IMR-90 (cell line): ENCODE measurements around the gene KIF13A. TPM values are rescaled to one million over a fixed set of nuclear protein-coding genes. Genes with fewer than 3 reads are reported as not detected.

ENCODE experiments used
- ATAC-seq: fragments of 200-7000 bp; cut with Tn5 transposase; 2 replicates; pipeline ENCODE4 v1.9.1; 2020; ENCODE audit warnings: low read depth, mild to moderate bottlenecking, moderate library complexity
- BruUV-seq: library from RNA; stranded (reverse); fragments of 400-500 nt; replicated peaks from 2 replicates; lab custom pipeline; 2021; lab: Mats Ljungman, UMichigan
- CTCF ChIA-PET: fragments of 300-600 bp; formaldehyde crosslinking; extraction: SDS; loops from one replicate; lab custom pipeline; 2021; ENCODE audit warnings: antibody characterized with exemption; lab: Yijun Ruan, JAX
- POLR2A ChIA-PET: fragments of 300-600 bp; sonication (Branson Sonifier 250); formaldehyde crosslinking; loops from one replicate; lab custom pipeline; 2022; ENCODE audit warnings: antibody characterized with exemption; ENCODE audit not compliant: unreplicated experiment; lab: Charles Lee
- DNase-seq: peaks from one replicate; pipeline ENCODE4 v3.0.0; 2013
- H2AFZ ChIP-seq: replicated peaks from 2 replicates; pipeline ENCODE3; 2013; ENCODE audit warnings: low read length, mild to moderate bottlenecking; ENCODE audit not compliant: poor library complexity
- H2AK5ac ChIP-seq: 2 replicates; pipeline ENCODE4 v1.6.1; 2013; ENCODE audit warnings: low read depth, low read length, inconsistent platforms
- H2AK9ac ChIP-seq: replicated peaks from 2 replicates; pipeline ENCODE3; 2013; ENCODE audit warnings: mild to moderate bottlenecking, low read depth, low read length, moderate library complexity; ENCODE audit not compliant: poor library complexity
- H2BK120ac ChIP-seq: 2 replicates; pipeline ENCODE4 v1.6.1; 2013; ENCODE audit warnings: low read depth, low read length, inconsistent platforms
- H2BK15ac ChIP-seq: 3 replicates; pipeline ENCODE4 v1.6.1; 2013; ENCODE audit warnings: low read depth, low read length, inconsistent platforms
- H2BK20ac ChIP-seq: 2 replicates; pipeline ENCODE4 v1.6.1; 2013; ENCODE audit warnings: low read depth, mild to moderate bottlenecking, inconsistent platforms, low read length, moderate library complexity
- H2BK5ac ChIP-seq: 2 replicates; pipeline ENCODE4 v1.6.1; 2013; ENCODE audit warnings: mild to moderate bottlenecking, low read depth, low read length, inconsistent platforms; ENCODE audit not compliant: poor library complexity, severe bottlenecking
- H3K14ac ChIP-seq: replicated peaks from 2 replicates; pipeline ENCODE4 v1.6.1; 2013; ENCODE audit warnings: low read depth, low read length, inconsistent platforms
- H3K18ac ChIP-seq: 2 replicates; pipeline ENCODE4 v1.6.1; 2013; ENCODE audit warnings: low read depth, low read length, control low read depth
- H3K23ac ChIP-seq: 2 replicates; pipeline ENCODE4 v1.6.1; 2013; ENCODE audit warnings: low read depth, low read length, inconsistent platforms
- H3K27ac ChIP-seq: 2 replicates; pipeline ENCODE4 v1.5.1; 2013; ENCODE audit warnings: mild to moderate bottlenecking, control low read depth, low read length; ENCODE audit not compliant: insufficient read depth
- H3K27me3 ChIP-seq: 2 replicates; pipeline ENCODE4 v1.6.1; 2013; ENCODE audit warnings: low read length; ENCODE audit not compliant: control insufficient read depth, insufficient read depth
- H3K36me3 ChIP-seq: 2 replicates; pipeline ENCODE4 v1.6.1; 2013; ENCODE audit warnings: low read length, mixed read lengths; ENCODE audit not compliant: control insufficient read depth, insufficient read depth
- H3K4ac ChIP-seq: 2 replicates; pipeline ENCODE4 v1.6.1; 2013; ENCODE audit warnings: low read depth, low read length, inconsistent platforms
- H3K4me1 ChIP-seq: 2 replicates; pipeline ENCODE4 v1.6.1; 2013; ENCODE audit warnings: low read length, mixed read lengths; ENCODE audit not compliant: control insufficient read depth, insufficient read depth
- H3K4me2 ChIP-seq: 2 replicates; pipeline ENCODE4 v1.6.1; 2013; ENCODE audit warnings: low read depth, mild to moderate bottlenecking, control low read depth, low read length, moderate library complexity
- H3K4me3 ChIP-seq: 2 replicates; pipeline ENCODE4 v1.5.1; 2013; ENCODE audit warnings: low read depth, mild to moderate bottlenecking, control low read depth, low read length, moderate library complexity; ENCODE audit not compliant: insufficient read depth
- H3K56ac ChIP-seq: 2 replicates; pipeline ENCODE4 v1.6.1; 2013; ENCODE audit warnings: low read length, inconsistent platforms; ENCODE audit not compliant: insufficient read depth; ENCODE audit errors: extremely low read depth
- H3K79me1 ChIP-seq, 2 experiments: 2 replicates each; pipeline ENCODE4 v1.6.1; 2013; ENCODE audit warnings: low read length in 2 of 2, inconsistent platforms in 1 of 2, low read depth in 1 of 2
- H3K9ac ChIP-seq: 2 replicates; pipeline ENCODE4 v1.6.1; 2013; ENCODE audit warnings: low read depth, low read length, control low read depth
- H3K9me1 ChIP-seq: 2 replicates; pipeline ENCODE4 v1.6.1; 2013; ENCODE audit warnings: low read length, inconsistent platforms; ENCODE audit not compliant: insufficient read depth
- H3K9me3 ChIP-seq: 2 replicates; pipeline ENCODE4 v1.6.1; 2013; ENCODE audit warnings: low read length; ENCODE audit not compliant: control insufficient read depth, insufficient read depth
- H4K20me1 ChIP-seq: 2 replicates; pipeline ENCODE4 v1.6.1; 2013; ENCODE audit warnings: low read length, inconsistent platforms; ENCODE audit not compliant: insufficient read depth
- H4K5ac ChIP-seq: 2 replicates; pipeline ENCODE4 v1.6.1; 2013; ENCODE audit warnings: mild to moderate bottlenecking, low read depth, low read length, control low read depth
- H4K8ac ChIP-seq, 2 experiments: 2 replicates each; pipeline ENCODE4 v1.6.1; 2013; ENCODE audit warnings: low read depth in 2 of 2, low read length in 2 of 2, control low read depth in 1 of 2, inconsistent platforms in 1 of 2
- H4K91ac ChIP-seq: 2 replicates; pipeline ENCODE4 v1.6.1; 2013; ENCODE audit warnings: low read depth, low read length, inconsistent platforms; ENCODE audit not compliant: insufficient read depth
- CEBPB ChIP-seq: IDR thresholded peaks from 2 replicates; pipeline ENCODE4 v1.6.1; 2012; ENCODE audit warnings: low read depth, low read length, improper control_type of control experiment
- CHD1 ChIP-seq: IDR thresholded peaks from 2 replicates; pipeline ENCODE4 v1.6.1; 2012; ENCODE audit warnings: low read depth, low read length, improper control_type of control experiment
- MAFK ChIP-seq: IDR thresholded peaks from 2 replicates; pipeline ENCODE4 v1.6.1; 2012; ENCODE audit warnings: low read depth, low read length, improper control_type of control experiment
- NFE2L2 ChIP-seq: fragments of 150-350 bp; IDR thresholded peaks from 2 replicates; pipeline ENCODE4 v1.6.1; 2016; ENCODE audit warnings: low read depth, mild to moderate bottlenecking, low read length
- RAD21 ChIP-seq: IDR thresholded peaks from 2 replicates; pipeline ENCODE4 v1.6.1; 2012; ENCODE audit warnings: low read length, improper control_type of control experiment
- WGBS, 2 experiments: methylation state at CpG; one replicate each; pipeline versions ENCODE4 v1.1.5 to v1.1.7; 2013; ENCODE audit warnings: missing lambda C conversion rate in 2 of 2; ENCODE audit not compliant: insufficient read length in 1 of 2; ENCODE audit errors: extremely low coverage in 2 of 2; 5-methylcytosine and 5-hydroxymethylcytosine counted together
- dilution Hi-C: fragments of 300-500 bp; cut with HindIII; formaldehyde crosslinking; loops from one replicate; pipeline ENCODE4 v1.14.3; 2018; ENCODE audit warnings: low sequenced_read_pairs; ENCODE audit not compliant: unreplicated experiment
- in situ Hi-C: fragments of 300-500 bp; cut with MboI; formaldehyde crosslinking; loops from 3 replicates; pipeline ENCODE4 v1.14.3; 2019; ENCODE audit warnings: low sequenced_read_pairs, inconsistent platforms, mixed read lengths
- intact Hi-C: fragments of 100-400 bp; cut with micrococcal nuclease; formaldehyde crosslinking; loops from 2 replicates; pipeline ENCODE4 v1.10.0; 2022
- polyA plus RNA-seq, 3 experiments: library from polyadenylated mRNA; depleted of rRNA; stranded (reverse); fragments of >200 nt; gene quantifications; 2 replicates each; pipeline ENCODE4 v1.2.3, GENCODE V29; 2012; ENCODE audit warnings: low replicate concordance in 1 of 3
- total RNA-seq: library from RNA; depleted of rRNA; stranded (reverse); fragments of >200 nt; gene quantifications from 2 replicates; pipeline ENCODE4 v1.2.3, GENCODE V29; 2012

Gene KIF13A
- total and polyA plus RNA-seq, 2 of the 4 experiments (the other 2 are of a cell fraction): 23.3 to 51.8 TPM

DNA sequence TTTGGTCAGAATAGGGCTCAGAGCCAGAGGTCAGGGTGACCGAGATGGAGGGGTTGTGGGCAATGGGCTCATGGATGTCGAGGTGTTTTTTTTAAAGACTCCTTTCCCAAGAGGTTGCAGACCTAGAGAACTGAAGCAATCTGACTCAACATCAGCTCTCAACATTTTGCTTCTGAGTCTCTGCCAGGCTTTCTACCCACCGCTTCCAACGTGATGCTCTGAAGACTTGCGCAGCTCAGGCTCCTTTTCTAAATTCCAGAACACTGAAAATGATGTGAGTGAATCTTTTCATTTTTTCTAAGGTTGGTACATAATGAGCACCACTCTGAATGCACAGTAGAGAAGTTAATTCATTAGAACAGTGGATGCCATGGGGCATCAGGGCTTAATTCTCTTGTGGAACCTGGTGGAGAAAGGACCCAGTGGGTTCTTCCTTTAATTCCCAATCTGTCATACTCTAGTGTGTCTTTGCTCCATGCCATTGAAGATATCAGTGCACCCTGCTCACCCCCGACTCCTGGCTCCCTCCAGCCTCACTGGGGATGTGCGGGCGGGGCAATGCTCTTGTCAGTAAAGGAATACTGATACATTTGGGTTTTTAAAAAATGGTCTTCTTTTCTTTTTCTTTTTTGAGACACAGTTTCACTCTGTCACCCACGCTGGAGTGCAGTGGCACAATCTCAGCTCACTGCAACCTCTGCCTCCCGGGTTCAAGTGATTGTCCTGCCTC is 17.0 kb upstream of the KIF13A start (continued):
- TF ChIP-seq CHD1: no peak

DNA sequence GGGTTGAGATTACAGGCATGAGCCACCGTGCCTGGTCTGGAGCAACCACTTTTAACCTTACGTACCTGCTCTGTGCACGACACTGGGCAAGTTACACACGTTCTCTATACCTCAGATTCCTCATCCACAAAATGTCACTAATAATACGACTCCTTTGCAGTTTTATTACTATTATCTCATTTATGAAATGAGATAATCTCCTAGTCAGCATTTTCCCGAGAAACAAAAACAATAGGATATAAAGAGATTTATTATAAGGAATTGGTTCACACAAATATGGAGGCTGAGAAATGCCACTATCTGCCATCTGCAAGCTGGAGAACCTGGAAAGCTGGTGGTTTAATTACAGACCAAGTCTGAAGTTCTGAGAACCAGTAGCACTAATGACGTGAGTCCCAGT is 12.0 kb upstream of the KIF13A start:
- no TSS peak for BruUV-seq
- H3K18ac ChIP-seq: no peak overlapping the region

More for the DNA sequence above, 12.0 kb upstream of the KIF13A start:
- no peak overlapping the region for H3K27ac ChIP-seq
- ChIA-PET POLR2A (no interaction called here), CTCF (no interaction called here)
- no peak overlapping the region for H2BK20ac ChIP-seq
- H2BK5ac ChIP-seq: no peak overlapping the region
- H4K20me1 ChIP-seq: no peaks in the 10 kb centered on the region
- H2AK9ac ChIP-seq: no peak overlapping the region
- H3K23ac ChIP-seq: no peak overlapping the region
- no peaks in the 10 kb centered on the region for H3K9me3 ChIP-seq
- 100% methylated on average over 2 of the region's 7 CpGs; no CpG with 5 or more reads in 1 of the 2 experiments for WGBS, 2 experiments
- no peak for TF ChIP-seq NFE2L2
- no peak for TF ChIP-seq RAD21
- peak; percentile 84 for TF ChIP-seq MAFK
- no peak for TF ChIP-seq CEBPB
- H4K91ac ChIP-seq: no peak overlapping the region
- H3K56ac ChIP-seq: no peak overlapping the region
- H3K79me1 ChIP-seq: no peaks in the 10 kb centered on the region
- no peak overlapping the region for H3K4ac ChIP-seq
- H3K4me2 ChIP-seq: no peak overlapping the region
- no peak overlapping the region for H3K9ac ChIP-seq
- no peak overlapping the region for H3K14ac ChIP-seq
- H2BK120ac ChIP-seq: no peak overlapping the region
- H3K36me3 ChIP-seq: no peaks in the 10 kb centered on the region
- in situ Hi-C loops (no loop called here), intact Hi-C loops (no loop called here), dilution Hi-C loops (no loop called here)
- no peaks in the 10 kb centered on the region for H3K27me3 ChIP-seq
- peaks cover 3% of the 10 kb centered on the region for H3K4me1 ChIP-seq
- H4K8ac ChIP-seq: no peak overlapping the region
- no peak for DNase-seq
- no peak overlapping the region for H2BK15ac ChIP-seq
- H2AK5ac ChIP-seq: no peak overlapping the region
- H4K5ac ChIP-seq: no peak overlapping the region
- H3K9me1 ChIP-seq: 0 out of 2 replicates have a peak, but pooled peaks cover 3% of the 10 kb centered on the region
- H2AFZ ChIP-seq: no peak overlapping the region
- no peak for ATAC-seq
- H3K4me3 ChIP-seq: no peak overlapping the region
